GM21723 (cell line): ENCODE data around the gene HSPB6.
"Not testable (repeated sequence)": the region's sequence is repeated elsewhere in the genome, so short reads cannot be mapped to it uniquely, and the experiment has no call there.

Experiments
- ATAC-seq: cut with Tn5 transposase; IDR thresholded peaks from one replicate; pipeline ENCODE4 v1.9.1; 2021; ENCODE audit warnings: mild to moderate bottlenecking, moderate library complexity; ENCODE audit not compliant: unreplicated experiment

HSPB6 gene

DNA sequence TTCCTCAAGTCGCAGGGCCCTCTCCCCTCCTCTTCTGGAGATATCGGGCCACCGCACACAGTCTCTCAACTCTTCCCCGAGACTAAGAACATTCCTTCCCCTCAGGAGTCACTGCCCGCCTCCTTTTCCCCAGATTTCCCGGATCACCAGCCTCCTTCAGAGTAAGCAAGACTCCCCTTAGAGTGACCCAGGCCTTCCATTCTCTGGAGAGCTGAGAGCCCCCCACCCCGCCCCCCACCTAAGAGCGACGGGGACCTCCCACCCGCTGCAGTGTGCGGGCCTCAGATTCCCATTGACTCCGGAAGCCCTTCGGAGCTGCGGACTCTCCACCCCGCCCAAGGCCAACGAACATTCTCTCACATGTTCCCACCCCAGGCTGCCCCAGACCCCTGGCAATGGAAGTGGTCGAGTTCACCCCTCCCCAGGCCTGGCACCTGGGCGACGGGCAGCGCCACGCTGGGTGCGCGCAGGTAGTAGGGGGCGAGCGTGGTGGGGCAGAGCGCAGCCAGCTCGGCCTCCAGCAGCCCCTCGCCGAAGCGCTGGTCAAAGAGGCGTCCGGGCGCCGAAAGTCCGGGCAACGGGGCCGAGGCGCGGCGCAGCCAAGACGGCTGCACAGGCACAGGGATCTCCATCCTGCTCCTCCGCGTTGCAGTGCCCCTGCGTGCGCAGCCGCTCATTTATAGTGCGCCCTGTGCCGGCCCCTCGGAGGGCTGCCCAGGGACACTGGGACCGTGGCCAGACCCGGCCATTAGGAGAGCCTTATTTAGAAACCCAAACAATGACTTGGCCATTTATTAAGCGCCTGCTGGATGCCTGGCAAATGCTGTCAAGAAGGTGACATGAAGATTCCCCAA, at the start of gene HSPB6:
TSS of gene HSPB6 (minus strand) at position 653 of the 854 bp plus-strand sequence. CDS start at position 632, 21 bp downstream.
- ATAC-seq: no peak

DNA sequence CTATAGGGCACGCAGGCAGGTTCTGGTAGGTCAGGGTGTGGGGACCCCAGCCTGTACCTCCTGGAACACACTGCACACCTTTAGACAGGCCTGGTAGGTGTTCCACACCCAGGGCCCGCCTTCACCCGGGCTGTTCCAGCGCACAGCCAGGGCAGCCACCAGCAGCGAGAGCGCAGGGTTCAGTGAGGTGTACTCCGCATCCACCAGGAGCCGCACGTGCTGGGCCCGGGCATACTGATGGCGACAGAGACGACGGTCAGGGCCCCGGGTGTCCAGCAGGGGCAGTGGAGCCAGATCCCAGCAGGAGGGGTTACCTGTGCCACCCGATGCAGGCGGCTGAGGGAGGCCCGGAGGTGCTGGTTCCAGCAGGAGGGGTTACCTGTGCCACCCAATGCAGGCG, 49.8 kb upstream of the HSPB6 start:
- ATAC-seq: no peak

DNA sequence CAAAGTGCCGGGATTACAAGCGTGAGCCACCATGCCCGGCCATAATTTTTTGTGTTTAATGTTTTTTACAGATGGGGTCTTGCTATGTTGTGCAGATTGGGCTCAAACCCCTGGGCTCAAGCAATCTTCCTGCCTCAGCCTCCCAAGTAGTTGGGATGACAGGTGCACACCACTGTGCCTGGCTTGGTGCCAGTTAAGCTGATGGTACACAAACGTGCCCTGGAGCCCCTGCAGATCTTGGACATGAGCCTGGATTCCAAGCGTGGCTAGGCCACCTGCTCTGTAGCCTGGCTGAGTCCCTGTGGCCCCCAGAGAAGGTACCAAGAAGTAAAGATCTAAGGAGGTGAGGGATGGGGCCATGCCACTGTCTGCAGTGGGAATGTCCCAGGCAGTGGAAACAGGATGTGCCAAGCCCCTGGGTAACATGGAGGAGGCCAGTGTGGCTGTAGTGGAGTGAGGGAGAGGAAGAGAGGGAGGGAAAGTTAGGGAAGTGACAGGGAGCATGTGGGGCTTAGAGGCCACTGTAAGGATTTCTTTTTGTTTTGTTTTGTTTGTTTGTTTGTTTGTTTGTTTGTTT, 48.8 kb upstream of the HSPB6 start:
- ATAC-seq: no peak

DNA sequence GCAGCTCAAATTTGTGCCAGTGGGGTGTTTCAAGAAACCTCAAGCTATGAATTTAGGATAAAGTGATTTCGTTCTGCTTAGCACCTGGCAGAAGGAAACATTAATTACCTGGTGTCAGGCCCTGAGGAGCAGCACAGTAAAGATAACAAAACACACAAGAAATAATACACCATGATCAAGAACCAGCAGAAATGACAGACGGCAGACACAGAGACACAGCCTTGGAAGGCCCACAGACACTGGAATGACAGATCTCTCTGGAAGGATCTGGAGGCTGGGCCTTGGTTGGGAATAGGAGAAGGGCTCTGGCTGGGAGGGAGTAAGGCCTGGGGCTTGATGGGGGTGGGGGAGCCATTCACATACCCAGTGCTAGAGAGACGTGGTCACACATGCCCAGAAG, 45.0 kb upstream of the HSPB6 start:
- no peak for ATAC-seq

GRCh38 chr19:35797663-35798062, 40.8 kb upstream of the HSPB6 start:
- no peak for ATAC-seq

- ATAC-seq: no peak
Observed at GRCh38 chr19:35796645-35797542, 40.1 kb upstream of the HSPB6 start.

DNA sequence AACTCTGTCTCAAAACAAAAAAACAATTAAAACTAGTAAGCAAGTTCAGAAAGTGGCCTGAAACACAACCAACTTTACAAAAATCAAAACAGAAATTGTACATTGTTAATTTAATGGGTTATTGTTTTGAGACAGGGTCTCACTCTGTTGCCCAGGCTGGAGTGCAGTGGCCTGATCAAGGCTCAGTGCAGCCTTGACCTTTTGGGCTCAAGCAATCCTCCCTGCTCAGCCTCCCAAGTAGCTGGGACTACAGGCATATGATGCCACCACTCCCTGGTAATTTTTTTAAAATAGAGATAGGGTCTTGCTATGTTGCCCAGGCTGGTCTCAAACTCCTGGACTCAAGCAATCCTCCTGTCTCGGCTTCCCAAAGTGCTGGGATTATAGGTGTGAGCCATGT, 38.7 kb upstream of the HSPB6 start:
- ATAC-seq: not testable (repeated sequence)

GRCh38 chr19:35793381-35794165, 36.7 kb upstream of the HSPB6 start:
- no peak for ATAC-seq

- ATAC-seq: no peak
Observed at GRCh38 chr19:35792888-35793287, 36.1 kb upstream of the HSPB6 start.

DNA sequence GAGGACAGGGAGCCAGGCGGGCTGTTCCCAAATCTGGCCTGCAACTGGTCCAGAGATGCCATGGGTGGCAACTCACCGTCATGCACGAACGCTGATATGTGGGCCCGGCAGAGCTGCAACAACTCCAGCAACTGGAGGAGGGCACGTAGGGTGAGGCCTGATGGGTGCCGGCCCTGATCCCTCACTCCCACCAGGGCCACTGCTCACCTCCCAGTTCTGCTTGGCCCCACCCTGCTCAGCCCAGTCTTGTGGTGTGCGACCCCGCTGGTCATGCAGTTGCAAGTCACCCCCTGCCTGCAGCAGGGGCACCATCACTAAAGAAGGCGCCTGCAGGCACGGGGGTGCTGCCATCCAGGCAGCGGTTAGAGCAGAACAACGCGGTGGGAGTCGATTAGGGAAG, 35.5 kb upstream of the HSPB6 start:
- no peak for ATAC-seq

GRCh38 chr19:35791814-35792279, 35.0 kb upstream of the HSPB6 start:
- ATAC-seq: no peak

DNA sequence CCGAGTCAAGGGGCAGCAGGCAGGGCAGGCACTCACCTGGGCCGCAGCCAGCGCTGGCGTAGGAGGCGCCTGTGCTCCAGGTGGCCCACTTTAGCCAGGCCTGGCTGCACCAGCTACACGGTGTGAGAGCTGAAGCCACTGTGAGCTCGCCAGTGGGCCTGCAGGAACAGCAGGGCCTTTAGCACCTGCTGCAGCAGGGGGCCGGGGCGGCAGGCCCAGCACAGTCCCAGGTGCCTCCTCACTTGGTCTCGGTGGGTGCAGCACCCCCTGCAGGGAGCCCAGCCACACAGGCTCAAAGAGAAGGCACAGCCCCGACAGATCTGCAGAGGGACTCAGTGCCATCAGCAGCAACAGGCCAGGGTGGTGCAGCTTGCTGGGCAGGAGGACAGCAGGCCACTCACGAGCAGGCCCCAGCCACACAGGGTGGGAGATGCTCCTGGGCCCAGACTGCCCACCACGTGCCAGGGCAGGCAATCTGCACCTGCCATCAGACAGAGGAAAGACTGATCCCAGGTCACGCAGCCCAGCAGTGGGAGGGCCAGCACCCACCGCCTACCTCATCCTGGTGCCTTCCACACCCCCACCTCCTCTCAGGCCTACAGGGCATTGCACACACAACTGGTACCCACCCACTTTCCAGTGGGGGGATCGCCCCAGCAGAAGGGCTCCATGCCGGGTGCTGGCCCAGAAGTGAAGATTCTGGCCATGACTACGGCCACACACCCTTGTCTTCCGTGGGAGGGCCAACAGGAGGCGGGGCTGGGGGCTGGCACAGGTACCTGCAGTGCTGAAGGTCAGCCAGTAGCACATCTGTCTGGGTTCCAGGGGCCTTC, 34.4 kb upstream of the HSPB6 start:
- ATAC-seq: no peak

DNA sequence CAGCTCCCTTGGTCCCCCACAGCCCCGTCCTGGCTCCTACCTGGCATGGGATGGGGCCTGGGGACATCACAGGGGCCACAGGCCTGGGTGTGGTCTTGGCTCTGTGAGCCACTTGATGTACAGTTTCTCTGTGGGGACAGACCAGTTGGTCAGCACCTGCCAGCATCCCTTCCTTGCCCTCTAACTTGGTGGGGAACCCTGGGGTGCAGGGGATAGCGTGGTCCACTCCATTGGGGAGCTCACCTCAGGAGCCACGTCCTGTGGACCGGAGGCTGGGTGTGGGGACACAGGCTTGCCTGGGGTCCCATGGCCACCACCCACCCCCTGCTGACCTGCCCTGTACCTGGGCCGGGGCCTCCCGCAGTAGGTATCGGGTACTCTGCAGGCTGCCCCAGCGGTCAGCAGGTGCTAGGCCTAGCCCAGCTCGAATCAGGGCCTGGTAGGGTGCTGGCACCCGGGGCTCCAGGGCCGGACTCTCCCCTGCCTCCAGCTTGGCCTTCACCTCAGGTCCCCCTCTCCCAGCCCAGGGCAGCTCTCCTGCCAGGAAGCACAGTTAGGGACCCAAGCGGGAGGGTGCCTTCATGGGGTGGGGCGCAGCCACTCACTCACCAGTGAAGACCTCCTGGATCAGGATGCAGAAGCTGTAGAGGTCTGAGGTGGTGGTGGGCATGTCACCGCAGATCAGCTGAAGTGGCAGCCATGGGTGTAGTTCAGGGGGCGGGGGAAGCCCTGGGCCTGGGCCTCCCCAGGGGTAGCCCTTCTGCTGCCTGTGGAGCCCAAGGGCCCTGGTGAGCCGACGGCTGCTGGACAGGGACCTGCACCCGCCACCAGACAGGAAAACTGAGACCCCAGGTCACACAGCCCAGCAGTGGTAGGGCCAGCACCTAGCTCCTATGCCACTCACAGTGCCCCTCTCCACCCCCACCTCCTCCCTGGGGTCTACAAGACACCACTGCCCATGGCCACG, 33.4 kb upstream of the HSPB6 start:
- ATAC-seq: no peak

DNA sequence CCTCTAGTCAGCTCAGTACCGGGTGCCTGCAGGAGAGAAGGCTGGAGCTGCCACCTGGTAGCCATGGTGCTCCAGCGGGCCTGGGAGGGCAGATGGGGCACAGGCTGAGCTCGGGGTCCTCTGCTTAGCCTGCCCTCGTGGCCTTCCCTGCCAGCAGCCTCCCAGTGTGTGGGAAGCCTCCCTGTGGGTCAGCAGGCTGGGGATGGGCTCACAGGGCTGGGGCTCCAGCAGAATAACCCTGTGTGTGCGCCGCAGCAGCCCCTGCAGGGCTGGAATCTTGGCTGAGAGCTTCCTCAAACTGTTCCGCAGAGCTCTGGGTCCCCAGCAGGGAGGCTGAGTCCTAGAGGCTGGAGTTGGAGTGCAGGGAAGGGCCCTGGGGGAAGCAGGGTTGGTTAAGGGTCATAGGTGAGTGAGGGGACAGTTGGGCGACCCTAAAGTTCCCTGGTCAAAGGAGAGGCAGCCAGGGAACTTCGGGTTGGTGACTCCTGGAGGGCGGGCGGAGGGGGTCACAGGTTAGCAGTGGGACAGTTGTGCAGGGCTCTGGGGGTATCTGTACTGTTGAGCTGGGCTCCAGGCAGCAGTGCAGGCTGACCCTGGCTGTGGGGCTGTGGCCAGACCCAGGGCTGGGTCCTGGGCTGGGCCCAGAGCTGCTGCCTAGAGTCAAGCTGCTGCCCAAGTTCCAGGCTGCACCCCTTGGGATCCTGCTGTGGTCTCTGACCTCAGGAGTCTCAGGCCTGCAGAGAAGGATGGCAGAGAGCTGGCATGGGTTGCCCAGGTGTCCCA, 32.6 kb upstream of the HSPB6 start:
- ATAC-seq: no peak

DNA sequence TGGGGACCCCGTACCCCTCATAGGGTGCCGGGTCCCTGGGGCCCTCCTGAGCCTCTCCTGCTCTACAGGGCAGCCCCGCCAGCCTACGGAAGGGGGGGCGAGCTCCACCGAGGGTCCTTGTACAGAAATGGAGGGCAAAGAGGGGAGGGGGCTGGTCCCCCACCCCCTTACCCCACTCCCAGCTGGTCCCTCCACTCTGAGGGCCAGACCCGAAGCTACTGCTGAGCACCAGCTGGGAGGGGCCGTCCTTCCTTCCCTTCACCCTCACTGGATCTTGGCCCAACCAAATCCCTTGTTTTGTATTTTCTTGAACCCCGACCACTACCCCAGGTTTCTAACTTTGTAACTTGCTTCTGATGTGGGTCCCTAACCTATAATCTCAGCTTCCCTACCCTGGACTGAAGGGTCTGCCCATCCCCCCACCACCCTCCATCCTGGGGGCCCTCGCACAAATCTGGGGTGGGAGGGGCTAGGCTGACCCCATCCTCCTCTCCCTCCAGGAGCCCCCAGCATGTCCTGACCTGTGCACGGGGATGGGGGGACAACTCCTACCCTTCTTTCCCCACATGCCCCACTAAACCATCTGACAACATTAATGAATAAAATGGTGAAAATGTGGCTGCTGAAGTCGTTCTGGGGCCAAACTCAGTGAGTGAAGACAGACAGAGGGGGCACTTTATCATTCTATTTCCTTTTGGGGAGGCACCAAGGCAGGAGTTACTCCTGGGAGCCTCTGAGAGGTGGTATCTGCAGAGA, 31.6 kb upstream of the HSPB6 start:
- ATAC-seq: no peak

- ATAC-seq: no peak
Observed at GRCh38 chr19:35787227-35787799, 30.5 kb upstream of the HSPB6 start.
